HL-60 (cell line): ENCODE measurements around the gene CFAP141.

ENCODE experiments used
- DNase-seq, 2 experiments: peaks; one replicate each; pipeline ENCODE4 v3.0.0-alpha.2; 2010 to 2020; ENCODE audit warnings: low read depth in 1 of 2, low spot score in 1 of 2
- H3K27ac ChIP-seq: fragments of 250-450 bp; sonication (Bioruptor Pico); replicated peaks from 2 replicates; pipeline ENCODE4 v1.5.1; 2020; ENCODE audit warnings: mild to moderate bottlenecking, moderate library complexity
- H3K27me3 ChIP-seq: fragments of 250-450 bp; sonication (Bioruptor Pico); 2 replicates; pipeline ENCODE4 v1.5.1; 2021; ENCODE audit warnings: mild to moderate bottlenecking, moderate library complexity; ENCODE audit not compliant: insufficient read depth, poor library complexity, severe bottlenecking
- H3K4me3 ChIP-seq: replicated peaks from 2 replicates; pipeline ENCODE4 v1.5.1; 2011; ENCODE audit warnings: mild to moderate bottlenecking, control low read depth, low read length; ENCODE audit not compliant: insufficient read depth
- CTCF ChIP-seq: IDR thresholded peaks from one replicate; pipeline ENCODE4 v1.5.1; 2011; ENCODE audit warnings: low read length, control low read depth, inconsistent platforms; ENCODE audit not compliant: insufficient read depth
- GABPA ChIP-seq: IDR thresholded peaks from 2 replicates; pipeline ENCODE4 v1.6.1; 2012; ENCODE audit warnings: low read depth
- POLR2AphosphoS5 ChIP-seq: IDR thresholded peaks from 2 replicates; pipeline ENCODE4 v1.6.1; 2012; ENCODE audit warnings: low read depth
- REST ChIP-seq: IDR thresholded peaks from 2 replicates; pipeline ENCODE4 v1.6.1; 2012; ENCODE audit warnings: low read depth; ENCODE audit not compliant: insufficient replicate concordance
- SPI1 ChIP-seq: IDR thresholded peaks from 2 replicates; pipeline ENCODE4 v1.6.1; 2012; ENCODE audit warnings: low read depth, mild to moderate bottlenecking, borderline replicate concordance

Gene CFAP141

GRCh38 chr1:154166207-154166606, 39.9 kb downstream of the CFAP141 start:
- TF ChIP-seq SPI1 (no peak), REST (no peak)
- no peaks in the 10 kb centered on the region for H3K27me3 ChIP-seq
- no peak overlapping the region for H3K4me3 ChIP-seq
- H3K27ac ChIP-seq: no peak overlapping the region
- DNase-seq: no peak

- TF ChIP-seq SPI1 (no peak), POLR2AphosphoS5 (no peak), GABPA (no peak), CTCF (no peak), REST (no peak)
- Histone ChIP-seq H3K27ac (peak overlapping the region; percentile 76), H3K4me3 (no peak overlapping the region)
Observed at GRCh38 chr1:154159554-154159953, 46.6 kb downstream of the CFAP141 start.

GRCh38 chr1:154158307-154159125, 47.6 kb downstream of the CFAP141 start:
- peak overlapping the region; percentile 76 for H3K27ac ChIP-seq
- H3K4me3 ChIP-seq: 0 out of 2 replicates have a peak overlapping the region, but pooled peaks have one; percentile 3
- TF ChIP-seq SPI1: peak; percentile 97
- TF ChIP-seq POLR2AphosphoS5: no peak
- peak in 1 of 2 experiments; percentile 68 for DNase-seq
- no peaks in the 10 kb centered on the region for H3K27me3 ChIP-seq

More at GRCh38 chr1:154159554-154159953, 46.6 kb downstream of the CFAP141 start:
- DNase-seq: no peak
- H3K27me3 ChIP-seq: no peaks in the 10 kb centered on the region

GRCh38 chr1:154157520-154158306, 48.4 kb downstream of the CFAP141 start:
- no peaks in the 10 kb centered on the region for H3K27me3 ChIP-seq
- H3K27ac ChIP-seq: peak overlapping the region; percentile 76
- peak; percentile 74 to 97 for DNase-seq
- no peak for TF ChIP-seq CTCF
- peak; percentile 71; the same call in 1 of the 2 replicates for TF ChIP-seq SPI1
- TF ChIP-seq GABPA: no peak
- no peak for TF ChIP-seq REST
- TF ChIP-seq POLR2AphosphoS5: peak; percentile 89
- 0 out of 2 replicates have a peak overlapping the region, but pooled peaks have one; percentile 3 for H3K4me3 ChIP-seq
